ENCODE data around the gene APMAP.

Gene APMAP

GRCh38 chr20:24958506-24959385, 33.8 kb downstream of the APMAP start:
- Histone ChIP-seq H3K4me1 (peaks cover 5% of the 10 kb centered on the region), H2AFZ (no peak overlapping the region), H3K4me3 (ENCODE audit: low read depth, low read length) (no peak overlapping the region), H3K79me2 (no peaks in the 10 kb centered on the region), H3K27me3 (ENCODE audit: control insufficient read depth, insufficient read depth, low read length) (no peaks in the 10 kb centered on the region), H3K9me3 (ENCODE audit: control insufficient read depth, low read length) (no peaks in the 10 kb centered on the region), H3K36me3 (ENCODE audit: control insufficient read depth, insufficient read depth, low read length) (no peaks in the 10 kb centered on the region), H3K27ac (no peak overlapping the region), H3K9ac (no peak overlapping the region), H3K4me2 (ENCODE audit: low read length) (no peak overlapping the region)
- no peak for TF ChIP-seq CTCF (IDR thresholded peaks at IDR 0.05)

- Histone ChIP-seq H3K4me2 (ENCODE audit: low read length) (no peak overlapping the region), H2AFZ (no peak overlapping the region), H3K4me3 (ENCODE audit: low read depth, low read length) (no peak overlapping the region), H3K4me1 (peaks cover 5% of the 10 kb centered on the region), H3K36me3 (ENCODE audit: control insufficient read depth, insufficient read depth, low read length) (no peaks in the 10 kb centered on the region), H3K79me2 (no peaks in the 10 kb centered on the region), H3K9ac (no peak overlapping the region), H3K9me3 (ENCODE audit: control insufficient read depth, low read length) (no peaks in the 10 kb centered on the region), H3K27me3 (ENCODE audit: control insufficient read depth, insufficient read depth, low read length) (no peaks in the 10 kb centered on the region), H3K27ac (no peak overlapping the region)
- TF ChIP-seq CTCF (IDR thresholded peaks at IDR 0.05) = no peak
These were observed 35.1 kb downstream of the APMAP start for GRCh38 chr20:24957326-24958016.

GRCh38 chr20:24956001-24956841, 36.3 kb downstream of the APMAP start:
- H3K4me3 ChIP-seq (ENCODE audit: low read depth, low read length) = no peak overlapping the region
- TF ChIP-seq CTCF (IDR thresholded peaks at IDR 0.05) = no peak
- no peaks in the 10 kb centered on the region for H3K27me3 ChIP-seq (ENCODE audit: control insufficient read depth, insufficient read depth, low read length)
- no peak overlapping the region for H3K27ac ChIP-seq
- no peak overlapping the region for H2AFZ ChIP-seq
- no peaks in the 10 kb centered on the region for H3K9me3 ChIP-seq (ENCODE audit: control insufficient read depth, low read length)
- no peak overlapping the region for H3K4me2 ChIP-seq (ENCODE audit: low read length)
- peaks cover 5% of the 10 kb centered on the region for H3K4me1 ChIP-seq
- H3K79me2 ChIP-seq = no peaks in the 10 kb centered on the region
- no peaks in the 10 kb centered on the region for H3K36me3 ChIP-seq (ENCODE audit: control insufficient read depth, insufficient read depth, low read length)
- no peak overlapping the region for H3K9ac ChIP-seq

- Histone ChIP-seq H3K4me3 (ENCODE audit: low read depth, low read length) (no peak overlapping the region), H3K27me3 (ENCODE audit: control insufficient read depth, insufficient read depth, low read length) (no peaks in the 10 kb centered on the region), H3K36me3 (ENCODE audit: control insufficient read depth, insufficient read depth, low read length) (no peaks in the 10 kb centered on the region), H3K4me1 (no peaks in the 10 kb centered on the region), H3K4me2 (ENCODE audit: low read length) (no peak overlapping the region), H3K79me2 (no peaks in the 10 kb centered on the region), H2AFZ (no peak overlapping the region), H3K9ac (no peak overlapping the region), H3K9me3 (ENCODE audit: control insufficient read depth, low read length) (no peaks in the 10 kb centered on the region), H3K27ac (no peak overlapping the region)
- no peak for TF ChIP-seq CTCF (IDR thresholded peaks at IDR 0.05)
These were observed 37.5 kb downstream of the APMAP start for GRCh38 chr20:24955045-24955444.

Measured in parathyroid adenoma (tissue), 2 donors.